ENCODE measurements around the gene CALR.
"Not testable (repeated sequence)": the region's sequence is repeated elsewhere in the genome, so short reads cannot be mapped to it uniquely, and the experiment has no call there.

CALR gene

DNA sequence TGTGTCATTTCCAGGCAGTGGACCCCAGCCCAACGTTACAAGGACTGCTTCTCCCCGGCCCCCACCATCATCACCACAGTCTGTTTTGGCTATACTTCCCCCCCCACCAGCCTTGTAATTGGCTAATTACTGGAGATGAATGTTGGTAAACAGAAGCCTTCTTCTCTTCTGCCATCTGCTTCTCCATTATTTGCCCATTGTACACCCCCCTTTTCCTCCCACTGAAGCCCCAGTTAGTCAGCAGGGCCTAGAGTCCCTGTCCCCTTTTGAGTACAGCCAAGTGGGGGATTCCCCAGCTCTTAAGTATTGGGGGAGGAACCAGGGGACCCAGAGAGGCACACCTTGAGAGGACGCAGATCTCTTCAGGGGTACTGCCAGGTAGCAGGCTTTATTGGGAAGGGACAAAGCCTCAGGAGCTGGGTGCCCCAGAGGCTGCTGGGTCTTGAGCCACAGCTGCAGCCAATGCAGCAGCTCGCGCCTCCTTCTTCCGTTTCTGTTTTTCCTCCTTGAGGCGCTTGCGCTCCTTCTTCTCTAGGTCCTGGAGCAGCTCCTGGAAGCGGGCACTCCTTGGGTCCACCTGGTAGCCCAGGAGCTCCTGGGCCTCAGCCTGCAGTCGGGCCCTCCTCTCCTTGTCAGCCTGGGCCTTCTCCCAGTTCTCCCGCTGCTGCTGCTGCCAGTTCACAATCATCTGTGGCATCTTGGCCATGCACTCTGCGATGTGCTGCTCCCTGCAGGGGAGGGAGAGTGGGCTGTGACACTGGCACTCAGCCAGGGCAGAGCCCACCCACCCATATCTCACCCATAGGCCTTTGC, 15.6 kb downstream of the CALR start:
- H2AFZ ChIP-seq (ENCODE audit: low read length, unreplicated experiment), result no peak overlapping the region
- H3K4me3 ChIP-seq (ENCODE audit: low read depth, low read length), result peak overlapping the region; percentile 27; the same call in 1 of the 2 replicates
- H3K36me3 ChIP-seq (ENCODE audit: insufficient read depth, low read length), result peaks cover 4% of the 10 kb centered on the region; the same call in 1 of the 2 replicates
- H3K27me3 ChIP-seq (ENCODE audit: insufficient read depth, low read length), result no peaks in the 10 kb centered on the region
- H3K4me1 ChIP-seq (ENCODE audit: control insufficient read depth, insufficient read depth, low read length, unreplicated experiment), result peaks cover 41% of the 10 kb centered on the region
- H3K79me2 ChIP-seq (ENCODE audit: control insufficient read depth, insufficient read depth, low read length, unreplicated experiment), result peaks cover 43% of the 10 kb centered on the region
- peak overlapping the region; percentile 100 for H3K27ac ChIP-seq (ENCODE audit: low read depth, low read length)

DNA sequence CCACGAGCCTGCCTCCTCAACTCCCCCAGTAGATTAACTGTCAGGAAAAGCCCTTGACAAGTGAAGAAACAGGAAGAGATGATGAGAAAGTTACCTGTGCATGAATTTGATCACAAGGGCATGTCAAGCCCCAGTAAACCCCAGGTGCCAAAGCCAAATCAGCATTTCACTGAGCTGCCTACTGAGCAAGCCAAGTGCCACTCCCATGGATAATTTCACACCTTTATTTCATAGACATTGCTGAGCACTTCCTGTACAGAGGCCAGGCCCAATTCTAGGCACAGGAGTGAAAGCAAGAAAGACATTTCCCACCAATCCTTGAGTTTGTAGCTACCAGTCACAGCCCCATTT, 16.2 kb downstream of the CALR start:
- H3K27ac ChIP-seq (ENCODE audit: low read depth, low read length), result peak overlapping the region; percentile 100
- H3K27me3 ChIP-seq (ENCODE audit: insufficient read depth, low read length), result no peaks in the 10 kb centered on the region
- H3K79me2 ChIP-seq (ENCODE audit: control insufficient read depth, insufficient read depth, low read length, unreplicated experiment), result peaks cover 37% of the 10 kb centered on the region
- H3K4me3 ChIP-seq (ENCODE audit: low read depth, low read length), result peak overlapping the region; percentile 27
- H2AFZ ChIP-seq (ENCODE audit: low read length, unreplicated experiment), result no peak overlapping the region
- peaks cover 41% of the 10 kb centered on the region for H3K4me1 ChIP-seq (ENCODE audit: control insufficient read depth, insufficient read depth, low read length, unreplicated experiment)
- peaks cover under 1% of the 10 kb centered on the region; the same call in 1 of the 2 replicates for H3K36me3 ChIP-seq (ENCODE audit: insufficient read depth, low read length)

DNA sequence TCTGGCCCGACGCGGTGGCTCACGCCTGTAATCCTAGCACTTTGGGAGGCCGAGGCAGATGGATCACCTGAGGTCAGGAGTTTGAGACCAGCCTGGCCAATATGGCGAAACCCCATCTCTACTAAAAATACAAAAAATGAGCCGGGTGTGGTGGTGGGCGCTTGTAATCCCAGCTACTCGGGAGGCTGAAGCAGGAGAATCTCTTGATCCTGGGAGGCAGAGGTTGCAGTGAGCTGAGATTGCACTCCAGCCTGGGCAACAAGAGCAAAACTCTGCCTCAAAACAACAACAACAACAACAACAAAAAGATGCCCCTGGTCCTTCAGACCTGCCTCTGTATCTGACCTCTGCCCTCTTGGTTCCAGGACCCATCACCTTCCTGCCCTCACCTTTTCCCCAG, 17.2 kb downstream of the CALR start:
- H3K4me3 ChIP-seq (ENCODE audit: low read depth, low read length), result peak overlapping the region; percentile 88
- H3K27me3 ChIP-seq (ENCODE audit: insufficient read depth, low read length); H3K36me3 ChIP-seq (ENCODE audit: insufficient read depth, low read length); H2AFZ ChIP-seq (ENCODE audit: low read length, unreplicated experiment): not testable (repeated sequence)
- H3K27ac ChIP-seq (ENCODE audit: low read depth, low read length), result peak overlapping the region; percentile 100
- H3K4me1 ChIP-seq (ENCODE audit: control insufficient read depth, insufficient read depth, low read length, unreplicated experiment), result peaks cover 41% of the 10 kb centered on the region
- peaks cover 37% of the 10 kb centered on the region for H3K79me2 ChIP-seq (ENCODE audit: control insufficient read depth, insufficient read depth, low read length, unreplicated experiment)

DNA sequence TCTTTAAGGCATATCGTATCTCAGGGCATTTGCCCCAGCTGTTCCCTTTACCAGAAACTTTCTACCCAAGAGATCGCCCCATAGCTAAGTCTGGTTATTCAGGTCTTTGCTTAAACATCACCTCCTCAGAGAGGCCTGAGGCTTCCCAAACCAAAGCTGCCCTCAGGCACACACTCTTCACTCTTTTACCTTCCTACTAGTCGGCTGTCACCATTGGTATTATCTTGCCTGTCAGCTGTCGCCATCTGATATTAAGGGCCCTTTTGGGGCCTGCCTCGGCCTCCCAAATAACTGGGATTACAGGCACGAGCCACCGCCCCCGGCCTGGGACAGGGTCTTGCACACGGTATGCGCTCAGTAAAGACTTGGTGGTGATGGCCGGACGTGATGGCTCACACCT, 17.6 kb downstream of the CALR start:
- Histone ChIP-seq H2AFZ (ENCODE audit: low read length, unreplicated experiment) (no peak overlapping the region), H3K4me1 (ENCODE audit: control insufficient read depth, insufficient read depth, low read length, unreplicated experiment) (peaks cover 41% of the 10 kb centered on the region), H3K36me3 (ENCODE audit: insufficient read depth, low read length) (no peaks in the 10 kb centered on the region), H3K79me2 (ENCODE audit: control insufficient read depth, insufficient read depth, low read length, unreplicated experiment) (peaks cover 37% of the 10 kb centered on the region), H3K4me3 (ENCODE audit: low read depth, low read length) (peak overlapping the region; percentile 88), H3K27me3 (ENCODE audit: insufficient read depth, low read length) (no peaks in the 10 kb centered on the region), H3K27ac (ENCODE audit: low read depth, low read length) (peak overlapping the region; percentile 100)

DNA sequence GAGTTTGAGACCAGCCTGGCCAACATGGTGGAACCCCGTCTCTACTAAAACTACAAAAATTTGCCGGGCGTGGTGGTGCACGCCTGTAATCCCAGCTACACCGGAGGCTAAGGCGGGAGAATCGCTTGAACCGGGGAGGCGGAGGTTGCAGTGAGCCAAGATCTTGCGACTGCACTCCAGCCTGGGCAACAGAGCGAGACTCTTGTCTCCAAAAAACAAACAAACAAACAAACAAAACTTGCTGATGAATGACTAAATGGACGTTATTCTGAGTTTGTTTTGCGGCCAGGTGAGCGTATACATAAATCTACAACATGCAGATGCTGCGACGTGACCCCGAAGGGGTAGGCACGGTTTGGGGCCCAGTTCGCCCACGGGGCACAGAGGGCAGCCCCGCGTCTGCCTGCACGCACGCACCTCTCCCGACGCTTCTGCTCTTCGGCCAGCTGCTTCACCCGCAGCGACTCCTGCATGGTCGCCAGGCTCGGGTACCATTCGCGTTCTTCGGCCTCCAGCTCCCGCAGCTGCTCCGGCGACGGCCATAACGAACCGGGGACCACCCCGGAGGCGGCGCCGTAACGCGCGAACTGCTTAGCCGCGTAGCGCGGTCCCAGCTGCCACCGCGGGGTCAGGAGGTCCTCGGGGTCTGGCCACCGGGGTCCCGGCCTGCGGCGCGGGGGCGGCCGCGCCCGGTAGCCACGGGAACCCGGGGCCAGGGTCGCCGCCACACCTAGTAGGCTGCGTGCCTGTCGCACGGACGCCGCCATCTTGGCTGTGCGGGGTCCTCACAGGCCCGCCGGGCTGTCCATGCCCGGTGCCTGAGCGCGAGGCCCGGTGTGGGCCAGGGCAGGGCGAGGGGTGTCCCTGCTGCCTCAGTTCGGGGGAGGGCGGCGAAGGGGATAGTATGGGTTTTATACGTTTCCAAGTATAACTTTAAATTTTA, 18.3 kb downstream of the CALR start, which contains the start of gene GADD45GIP1:
Gene GADD45GIP1, minus strand, starts transcription at position 778 of the 943 bp plus-strand sequence. Its CDS starts 11 bp downstream, at position 767.
- H2AFZ ChIP-seq (ENCODE audit: low read length, unreplicated experiment), result peak within 1 kb of the TSS; percentile 59
- peaks cover 39% of the 10 kb centered on the region for H3K4me1 ChIP-seq (ENCODE audit: control insufficient read depth, insufficient read depth, low read length, unreplicated experiment)

DNA sequence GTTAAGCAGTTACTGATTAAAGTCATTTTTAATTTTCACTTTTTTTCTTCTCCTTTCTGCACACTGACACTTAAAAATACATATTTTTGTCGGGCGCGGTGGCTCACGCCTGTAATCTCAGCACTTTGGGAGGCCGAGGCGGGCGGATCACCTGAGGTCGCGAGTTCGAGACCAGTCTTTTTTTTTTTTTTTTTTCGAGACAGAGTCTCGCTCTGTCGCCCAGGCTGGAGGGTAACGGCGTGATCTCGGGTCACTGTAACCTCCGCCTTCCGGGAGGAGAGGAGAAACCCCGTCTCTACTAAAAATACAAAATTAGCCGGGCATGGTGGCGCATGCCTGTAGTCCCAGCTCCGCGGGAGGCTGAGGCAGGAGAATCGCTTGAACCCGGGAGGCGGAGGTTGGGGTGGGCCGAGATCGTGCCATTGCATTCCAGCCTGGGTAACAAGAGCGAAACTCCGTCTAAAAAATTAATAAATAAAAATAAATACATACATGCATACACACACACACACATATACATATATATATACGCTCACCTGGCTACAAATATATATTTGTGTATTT, 19.1 kb downstream of the CALR start:
- H3K4me3 ChIP-seq (ENCODE audit: low read depth, low read length), result peak overlapping the region; percentile 88
- peak overlapping the region; percentile 100 for H3K27ac ChIP-seq (ENCODE audit: low read depth, low read length)
- not testable (repeated sequence) for H3K27me3 ChIP-seq (ENCODE audit: insufficient read depth, low read length); H3K36me3 ChIP-seq (ENCODE audit: insufficient read depth, low read length)
- peaks cover 32% of the 10 kb centered on the region for H3K4me1 ChIP-seq (ENCODE audit: control insufficient read depth, insufficient read depth, low read length, unreplicated experiment)
- peak overlapping the region; percentile 59 for H2AFZ ChIP-seq (ENCODE audit: low read length, unreplicated experiment)
- peaks cover 35% of the 10 kb centered on the region for H3K79me2 ChIP-seq (ENCODE audit: control insufficient read depth, insufficient read depth, low read length, unreplicated experiment)

More for the DNA sequence above, 18.3 kb downstream of the CALR start, which contains the start of gene GADD45GIP1:
- Histone ChIP-seq H3K4me3 (ENCODE audit: low read depth, low read length) (peak within 1 kb of the TSS; percentile 88), H3K27me3 (ENCODE audit: insufficient read depth, low read length) (no peaks in the 10 kb centered on the region), H3K36me3 (ENCODE audit: insufficient read depth, low read length) (no peaks in the 10 kb centered on the region), H3K79me2 (ENCODE audit: control insufficient read depth, insufficient read depth, low read length, unreplicated experiment) (peaks cover 35% of the 10 kb centered on the region), H3K27ac (ENCODE audit: low read depth, low read length) (peak within 1 kb of the TSS; percentile 100)

DNA sequence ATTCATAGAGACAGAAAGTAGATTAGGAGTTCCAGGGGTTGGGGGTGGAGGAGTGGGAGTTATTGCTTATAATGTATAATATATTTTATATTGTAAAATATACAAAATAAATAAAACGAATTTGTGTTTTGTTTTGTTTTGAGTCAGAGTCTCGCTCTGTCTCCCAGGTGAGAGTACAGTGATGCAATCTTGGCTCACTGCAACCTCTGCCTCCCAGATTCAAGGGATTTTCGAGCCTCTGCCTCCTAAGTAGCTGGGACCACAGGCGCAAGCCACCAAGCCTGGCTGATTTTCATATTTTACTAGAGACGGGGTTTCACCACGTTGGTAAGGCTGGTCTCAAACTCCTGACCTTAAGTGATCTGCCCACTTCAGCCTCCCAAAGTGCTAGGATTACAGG, 21.1 kb downstream of the CALR start:
- Histone ChIP-seq H3K36me3 (ENCODE audit: insufficient read depth, low read length) (no peaks in the 10 kb centered on the region), H3K4me3 (ENCODE audit: low read depth, low read length) (no peak overlapping the region)

DNA sequence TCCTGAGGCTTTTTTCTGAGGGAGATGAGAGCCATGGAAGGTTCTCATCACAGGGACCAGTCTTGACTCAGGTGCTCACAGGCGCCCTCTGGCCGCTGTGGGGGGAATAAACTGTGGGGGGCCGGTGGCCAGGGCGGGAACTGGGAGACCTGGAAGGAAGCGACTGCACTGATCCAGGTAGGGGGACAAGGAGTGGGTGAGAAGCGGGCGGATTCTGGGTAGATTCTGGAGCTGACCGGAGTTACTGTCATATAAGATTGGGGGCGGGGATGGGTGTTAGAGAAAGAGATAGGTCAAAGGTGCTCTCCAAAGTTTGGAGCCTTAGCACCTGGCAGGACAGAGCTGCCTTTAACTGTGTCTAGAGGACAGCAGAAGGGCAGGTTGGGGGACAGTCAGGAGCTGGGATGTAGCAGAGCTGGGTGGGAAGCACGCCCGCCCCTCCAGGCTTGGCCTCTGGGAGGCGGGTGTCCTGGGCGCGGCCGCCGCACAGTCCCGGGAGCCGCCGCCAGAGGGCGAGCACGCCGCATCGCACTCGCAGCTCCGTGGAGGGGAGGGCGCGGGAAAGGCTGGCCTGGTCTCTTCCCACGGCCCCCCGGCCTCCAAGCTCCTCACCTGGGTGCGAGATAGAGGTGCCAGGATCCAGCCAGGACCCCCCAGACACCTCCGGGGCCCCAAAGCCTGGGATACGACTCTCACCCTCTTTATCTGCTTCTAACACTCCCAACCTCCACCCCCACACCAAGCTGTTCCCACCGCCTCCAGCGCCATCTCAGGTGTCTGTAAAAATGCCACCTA, 26.8 kb downstream of the CALR start:
- Histone ChIP-seq H2AFZ (ENCODE audit: low read length, unreplicated experiment) (peak overlapping the region; percentile 100), H3K36me3 (ENCODE audit: insufficient read depth, low read length) (no peaks in the 10 kb centered on the region), H3K79me2 (ENCODE audit: control insufficient read depth, insufficient read depth, low read length, unreplicated experiment) (no peaks in the 10 kb centered on the region), H3K27ac (ENCODE audit: low read depth, low read length) (peak overlapping the region; percentile 39; the same call in 1 of the 2 replicates), H3K27me3 (ENCODE audit: insufficient read depth, low read length) (no peaks in the 10 kb centered on the region), H3K4me3 (ENCODE audit: low read depth, low read length) (peak overlapping the region; percentile 84), H3K4me1 (ENCODE audit: control insufficient read depth, insufficient read depth, low read length, unreplicated experiment) (no peaks in the 10 kb centered on the region)

More for the DNA sequence above, 21.1 kb downstream of the CALR start:
- H3K27ac ChIP-seq (ENCODE audit: low read depth, low read length), result no peak overlapping the region
- no peaks in the 10 kb centered on the region for H3K27me3 ChIP-seq (ENCODE audit: insufficient read depth, low read length)
- no peak overlapping the region for H2AFZ ChIP-seq (ENCODE audit: low read length, unreplicated experiment)
- H3K79me2 ChIP-seq (ENCODE audit: control insufficient read depth, insufficient read depth, low read length, unreplicated experiment), result peaks cover 29% of the 10 kb centered on the region
- peaks cover 14% of the 10 kb centered on the region for H3K4me1 ChIP-seq (ENCODE audit: control insufficient read depth, insufficient read depth, low read length, unreplicated experiment)

DNA sequence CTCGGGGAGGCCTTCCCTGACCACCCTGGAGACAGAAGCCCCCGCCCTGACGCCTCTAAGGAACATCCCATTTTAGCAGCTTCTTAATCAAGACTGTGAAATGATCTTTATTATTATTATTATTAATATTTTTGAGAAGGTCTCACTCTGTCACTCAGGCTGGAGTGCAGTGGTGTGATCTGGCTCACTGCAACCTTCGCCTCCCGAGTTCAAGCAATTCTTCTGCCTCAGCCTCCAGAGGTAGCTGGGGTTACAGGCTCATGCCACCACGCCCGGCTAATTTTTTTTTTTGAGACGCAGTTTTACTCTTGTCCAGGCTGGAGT, 27.4 kb downstream of the CALR start:
- Histone ChIP-seq H3K36me3 (ENCODE audit: insufficient read depth, low read length) (no peaks in the 10 kb centered on the region), H3K4me3 (ENCODE audit: low read depth, low read length) (peak overlapping the region; percentile 84), H3K27me3 (ENCODE audit: insufficient read depth, low read length) (no peaks in the 10 kb centered on the region), H3K79me2 (ENCODE audit: control insufficient read depth, insufficient read depth, low read length, unreplicated experiment) (no peaks in the 10 kb centered on the region), H3K4me1 (ENCODE audit: control insufficient read depth, insufficient read depth, low read length, unreplicated experiment) (no peaks in the 10 kb centered on the region), H2AFZ (ENCODE audit: low read length, unreplicated experiment) (peak overlapping the region; percentile 100), H3K27ac (ENCODE audit: low read depth, low read length) (no peak overlapping the region)

DNA sequence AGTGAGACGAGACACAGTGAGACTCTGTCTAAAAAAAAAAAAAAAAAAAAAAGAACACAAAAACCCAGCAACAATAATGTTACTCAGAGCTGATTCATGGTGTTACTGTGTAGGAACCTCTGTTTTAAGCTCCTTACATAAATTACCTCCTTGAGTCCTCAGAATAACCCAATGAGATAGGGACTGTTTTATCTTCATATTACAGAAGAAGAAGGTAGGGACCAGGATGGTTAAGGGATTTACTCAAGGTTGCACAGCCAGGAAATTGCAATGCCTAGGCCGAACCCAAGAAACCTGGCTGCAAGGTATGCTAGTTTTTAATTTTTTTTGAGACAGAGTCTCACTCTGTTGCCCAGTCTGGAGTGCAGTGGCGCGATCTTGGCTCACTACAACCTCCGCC, 29.5 kb downstream of the CALR start:
- Histone ChIP-seq H3K36me3 (ENCODE audit: insufficient read depth, low read length) (no peaks in the 10 kb centered on the region), H3K4me3 (ENCODE audit: low read depth, low read length) (no peak overlapping the region), H3K27ac (ENCODE audit: low read depth, low read length) (no peak overlapping the region), H3K4me1 (ENCODE audit: control insufficient read depth, insufficient read depth, low read length, unreplicated experiment) (no peaks in the 10 kb centered on the region), H2AFZ (ENCODE audit: low read length, unreplicated experiment) (no peak overlapping the region), H3K79me2 (ENCODE audit: control insufficient read depth, insufficient read depth, low read length, unreplicated experiment) (no peaks in the 10 kb centered on the region), H3K27me3 (ENCODE audit: insufficient read depth, low read length) (no peaks in the 10 kb centered on the region)

Data from ACC112 (cell line).